HL-60 (cell line): ENCODE data around the gene ACACB.

Experiments
- GABPA ChIP-seq: IDR thresholded peaks from 2 replicates; pipeline ENCODE4 v1.6.1; 2012; ENCODE audit warnings: low read depth
- TF ChIP-seq, protein P1 (sequence below): IDR thresholded peaks from one replicate; pipeline ENCODE4 v1.5.1; 2011; ENCODE audit warnings: low read length, control low read depth, inconsistent platforms; ENCODE audit not compliant: insufficient read depth
- TF ChIP-seq, protein P2 (sequence below): IDR thresholded peaks from 2 replicates; pipeline ENCODE4 v1.6.1; 2012; ENCODE audit warnings: low read depth; ENCODE audit not compliant: insufficient replicate concordance

DNA sequence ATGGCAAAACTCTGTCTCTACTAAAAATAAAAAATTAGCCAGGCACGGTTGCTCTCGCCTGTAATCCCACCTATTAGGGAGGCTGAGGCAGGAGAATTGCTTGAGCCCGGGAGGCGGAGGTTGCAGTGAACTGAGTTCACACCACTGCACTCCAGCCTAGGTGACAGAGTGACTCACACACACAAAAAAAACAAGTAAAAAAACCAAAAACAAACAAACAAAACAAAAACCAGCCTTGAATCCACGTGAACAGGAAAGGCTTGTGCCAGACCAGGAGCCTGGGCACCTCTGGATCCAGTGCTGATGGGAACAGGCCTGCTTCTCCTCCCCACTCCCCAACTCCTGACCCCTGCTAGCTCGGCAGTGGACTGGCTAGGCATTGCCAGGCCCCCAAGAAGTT is 189.2 kb downstream of the ACACB start:
- TF ChIP-seq, protein P1, sequence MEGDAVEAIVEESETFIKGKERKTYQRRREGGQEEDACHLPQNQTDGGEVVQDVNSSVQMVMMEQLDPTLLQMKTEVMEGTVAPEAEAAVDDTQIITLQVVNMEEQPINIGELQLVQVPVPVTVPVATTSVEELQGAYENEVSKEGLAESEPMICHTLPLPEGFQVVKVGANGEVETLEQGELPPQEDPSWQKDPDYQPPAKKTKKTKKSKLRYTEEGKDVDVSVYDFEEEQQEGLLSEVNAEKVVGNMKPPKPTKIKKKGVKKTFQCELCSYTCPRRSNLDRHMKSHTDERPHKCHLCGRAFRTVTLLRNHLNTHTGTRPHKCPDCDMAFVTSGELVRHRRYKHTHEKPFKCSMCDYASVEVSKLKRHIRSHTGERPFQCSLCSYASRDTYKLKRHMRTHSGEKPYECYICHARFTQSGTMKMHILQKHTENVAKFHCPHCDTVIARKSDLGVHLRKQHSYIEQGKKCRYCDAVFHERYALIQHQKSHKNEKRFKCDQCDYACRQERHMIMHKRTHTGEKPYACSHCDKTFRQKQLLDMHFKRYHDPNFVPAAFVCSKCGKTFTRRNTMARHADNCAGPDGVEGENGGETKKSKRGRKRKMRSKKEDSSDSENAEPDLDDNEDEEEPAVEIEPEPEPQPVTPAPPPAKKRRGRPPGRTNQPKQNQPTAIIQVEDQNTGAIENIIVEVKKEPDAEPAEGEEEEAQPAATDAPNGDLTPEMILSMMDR, result no peak
- TF ChIP-seq GABPA, result no peak
- TF ChIP-seq, protein P2, sequence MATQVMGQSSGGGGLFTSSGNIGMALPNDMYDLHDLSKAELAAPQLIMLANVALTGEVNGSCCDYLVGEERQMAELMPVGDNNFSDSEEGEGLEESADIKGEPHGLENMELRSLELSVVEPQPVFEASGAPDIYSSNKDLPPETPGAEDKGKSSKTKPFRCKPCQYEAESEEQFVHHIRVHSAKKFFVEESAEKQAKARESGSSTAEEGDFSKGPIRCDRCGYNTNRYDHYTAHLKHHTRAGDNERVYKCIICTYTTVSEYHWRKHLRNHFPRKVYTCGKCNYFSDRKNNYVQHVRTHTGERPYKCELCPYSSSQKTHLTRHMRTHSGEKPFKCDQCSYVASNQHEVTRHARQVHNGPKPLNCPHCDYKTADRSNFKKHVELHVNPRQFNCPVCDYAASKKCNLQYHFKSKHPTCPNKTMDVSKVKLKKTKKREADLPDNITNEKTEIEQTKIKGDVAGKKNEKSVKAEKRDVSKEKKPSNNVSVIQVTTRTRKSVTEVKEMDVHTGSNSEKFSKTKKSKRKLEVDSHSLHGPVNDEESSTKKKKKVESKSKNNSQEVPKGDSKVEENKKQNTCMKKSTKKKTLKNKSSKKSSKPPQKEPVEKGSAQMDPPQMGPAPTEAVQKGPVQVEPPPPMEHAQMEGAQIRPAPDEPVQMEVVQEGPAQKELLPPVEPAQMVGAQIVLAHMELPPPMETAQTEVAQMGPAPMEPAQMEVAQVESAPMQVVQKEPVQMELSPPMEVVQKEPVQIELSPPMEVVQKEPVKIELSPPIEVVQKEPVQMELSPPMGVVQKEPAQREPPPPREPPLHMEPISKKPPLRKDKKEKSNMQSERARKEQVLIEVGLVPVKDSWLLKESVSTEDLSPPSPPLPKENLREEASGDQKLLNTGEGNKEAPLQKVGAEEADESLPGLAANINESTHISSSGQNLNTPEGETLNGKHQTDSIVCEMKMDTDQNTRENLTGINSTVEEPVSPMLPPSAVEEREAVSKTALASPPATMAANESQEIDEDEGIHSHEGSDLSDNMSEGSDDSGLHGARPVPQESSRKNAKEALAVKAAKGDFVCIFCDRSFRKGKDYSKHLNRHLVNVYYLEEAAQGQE, result no peak
